Prostate gland (tissue), 2 donors: ENCODE data around the gene NARS2. TPM values are rescaled to one million over a fixed set of nuclear protein-coding genes. Genes with fewer than 3 reads are reported as not detected.

Source experiments
- DNase-seq: peaks from one replicate; pipeline ENCODE4 v3.0.0-alpha.2; 2019; ENCODE audit warnings: low spot score
- H3K27ac ChIP-seq, 2 donors: fragments of 200-600 bp; sonication (generic); 2 replicates each; pipeline ENCODE4 v1.5.1; 2017 to 2019
- H3K27me3 ChIP-seq: fragments of 200-600 bp; sonication (generic); replicated peaks from 2 replicates; pipeline ENCODE4 v1.5.1; 2019; ENCODE audit not compliant: insufficient read depth
- H3K36me3 ChIP-seq, 2 donors: fragments of 200-600 bp; sonication (generic); 1 replicate in 1 of 2; 2 replicates in 1 of 2; pipeline versions ENCODE4 v1.5.1 to v1.8.1; 2017 to 2019
- H3K4me1 ChIP-seq: fragments of 200-600 bp; sonication (generic); replicated peaks from 2 replicates; pipeline ENCODE4 v1.5.1; 2019
- H3K4me3 ChIP-seq, 2 donors: fragments of 200-600 bp; sonication (generic); 2 replicates each; pipeline ENCODE4 v1.5.1; 2017 to 2019
- H3K9me3 ChIP-seq: fragments of 200-600 bp; sonication (generic); 2 replicates; pipeline ENCODE4 v1.5.1; 2017
- CTCF ChIP-seq, 4 experiments: fragments of 200-600 bp in 2 of 4; fragments of 450-650 bp in 2 of 4; sonication (generic) in 2 of 4; IDR thresholded peaks; 1 replicate in 3 of 4; 2 replicates in 1 of 4; pipeline ENCODE4 v1.5.1; 2016 to 2019; ENCODE audit warnings: antibody characterized with exemption in 4 of 4, mild to moderate bottlenecking in 2 of 4, moderate library complexity in 2 of 4
- POLR2A ChIP-seq: fragments of 450-650 bp; IDR thresholded peaks from one replicate; pipeline ENCODE4 v1.6.1; 2016; ENCODE audit warnings: antibody characterized with exemption, mild to moderate bottlenecking
- POLR2AphosphoS5 ChIP-seq: sonication (generic); formaldehyde crosslinking; IDR thresholded peaks from one replicate; pipeline ENCODE4 v1.6.1; 2017; ENCODE audit warnings: antibody characterized with exemption
- WGBS: methylation state at CpG from one replicate; pipeline ENCODE4 v1.1.5; 2018; 5-methylcytosine and 5-hydroxymethylcytosine counted together
- intact Hi-C: fragments of 100-400 bp; cut with DNase I; formaldehyde crosslinking; loops from one replicate; pipeline ENCODE4 v1.14.2; 2022
- small RNA-seq, 2 donors: library from RNA; depleted of rRNA; stranded (forward); fragments of <200 nt; gene quantifications; one replicate each; pipeline ENCODE3, GENCODE V24; 2016
- total RNA-seq, 2 donors: library from RNA; depleted of rRNA; stranded (reverse); fragments of >200 nt; gene quantifications; one replicate each; pipeline ENCODE4 v1.1.0, GENCODE V29; 2016

The NARS2 gene
- total RNA-seq, 2 donors from 2014 or later: 21.8 to 25.2 TPM

- H3K4me3 ChIP-seq: no peak overlapping the region
- H3K4me1 ChIP-seq: no peaks in the 10 kb centered on the region
- intact Hi-C loops: no loop called here
- 50% methylated on average over 2 of the region's 2 CpGs for WGBS
- no peak overlapping the region for H3K27ac ChIP-seq
- H3K36me3 ChIP-seq: no peaks in the 10 kb centered on the region
- no peak for TF ChIP-seq CTCF (IDR thresholded peaks at IDR 0.05)
- no peak for TF ChIP-seq POLR2A
- no peak for TF ChIP-seq POLR2AphosphoS5
- no peaks in the 10 kb centered on the region for H3K27me3 ChIP-seq
- no peaks in the 10 kb centered on the region for H3K9me3 ChIP-seq
- no peak for DNase-seq
These were observed 181.8 kb downstream of the NARS2 start for GRCh38 chr11:78392854-78393253.

- Histone ChIP-seq H3K27me3 (no peaks in the 10 kb centered on the region), H3K27ac (no peak overlapping the region), H3K36me3 (no peaks in the 10 kb centered on the region), H3K9me3 (no peaks in the 10 kb centered on the region), H3K4me3 (no peak overlapping the region), H3K4me1 (no peaks in the 10 kb centered on the region)
- no peak for DNase-seq
- TF ChIP-seq POLR2AphosphoS5 (no peak), POLR2A (no peak), CTCF (IDR thresholded peaks at IDR 0.05) (no peak)
- 100% methylated on average over 1 of the region's 1 CpG for WGBS
- intact Hi-C loops: no loop called here
These were observed 183.2 kb downstream of the NARS2 start for GRCh38 chr11:78391424-78391823.

GRCh38 chr11:78390809-78391208 is 183.9 kb downstream of the NARS2 start:
- no peak for DNase-seq
- Histone ChIP-seq H3K27ac (no peak overlapping the region), H3K4me3 (no peak overlapping the region), H3K27me3 (no peaks in the 10 kb centered on the region), H3K4me1 (no peaks in the 10 kb centered on the region), H3K9me3 (no peaks in the 10 kb centered on the region), H3K36me3 (no peaks in the 10 kb centered on the region)
- WGBS: 84% methylated on average over 5 of the region's 5 CpGs
- intact Hi-C loops: no loop called here
- TF ChIP-seq POLR2A (no peak), CTCF (IDR thresholded peaks at IDR 0.05) (no peak), POLR2AphosphoS5 (no peak)

DNA sequence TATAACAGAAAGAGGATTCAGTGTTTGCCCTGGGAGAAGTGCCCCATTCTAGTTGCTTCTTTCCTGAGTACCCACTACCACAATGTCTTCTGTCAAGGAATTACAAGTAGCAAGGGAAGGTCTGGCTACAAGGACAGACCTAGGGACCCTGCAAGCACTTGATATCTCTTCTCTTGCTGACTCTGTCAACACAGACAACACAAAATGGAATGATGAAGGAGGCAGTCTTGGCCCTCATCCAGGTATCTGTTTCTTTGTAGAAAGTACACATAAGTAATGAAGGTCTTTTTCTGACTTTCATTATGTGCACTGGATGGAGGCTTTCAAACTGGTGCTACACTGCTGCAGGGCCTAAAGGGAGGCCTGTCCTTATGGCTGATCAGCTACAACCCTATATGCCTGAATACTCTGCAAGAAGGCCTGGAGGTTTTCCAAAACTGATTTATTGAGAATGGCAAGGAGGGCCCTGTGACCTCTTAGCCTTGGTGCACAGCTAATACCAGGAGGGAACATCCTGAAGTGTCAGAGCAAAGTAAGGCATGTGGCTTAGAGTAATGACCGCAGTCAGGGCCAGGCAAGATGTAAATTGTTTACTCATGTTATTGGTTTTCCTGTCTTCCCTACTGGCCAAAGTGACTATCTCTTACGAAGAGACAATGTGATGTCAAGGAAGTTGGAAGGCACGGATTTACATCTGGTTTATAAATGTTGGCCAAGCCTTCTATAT is 188.3 kb downstream of the NARS2 start:
- 76% methylated on average over 3 of the region's 3 CpGs for WGBS
- Histone ChIP-seq H3K27me3 (no peaks in the 10 kb centered on the region), H3K27ac (no peak overlapping the region), H3K4me1 (no peaks in the 10 kb centered on the region), H3K36me3 (no peaks in the 10 kb centered on the region), H3K4me3 (no peak overlapping the region), H3K9me3 (no peaks in the 10 kb centered on the region)
- DNase-seq: no peak
- intact Hi-C loops: no loop called here
- TF ChIP-seq POLR2AphosphoS5 (no peak), POLR2A (no peak), CTCF (IDR thresholded peaks at IDR 0.05) (no peak)

Small RNAs within 50 kb of the gene (small RNA-seq; reads per million reads assigned to genes)
- gene RNU6-311P: 0 reads per million in 2 donors

Other genes with a start within 250 kb of the NARS2 start
- gene GAB2, start 157.0 kb downstream of the NARS2 start, total RNA-seq: 10 to 100 TPM in 1 of 2 donors, 1 to 10 TPM in 1; 7.4 to 12.8 TPM